Fibroblast of skin of scalp (primary cell): ENCODE measurements around the gene SOX5.
"Not testable (repeated sequence)": the region's sequence is repeated elsewhere in the genome, so short reads cannot be mapped to it uniquely, and the experiment has no call there.

ENCODE experiments used
- DNase-seq: peaks from one replicate; pipeline ENCODE4 v3.0.0-alpha.2; 2013

Gene SOX5

GRCh38 chr12:23752245-23752644 lies 197.2 kb downstream of the SOX5 start:
- DNase-seq, result no peak

GRCh38 chr12:23751641-23752040 lies 197.8 kb downstream of the SOX5 start:
- no peak for DNase-seq

GRCh38 chr12:23750923-23751322 lies 198.5 kb downstream of the SOX5 start:
- DNase-seq, result no peak

GRCh38 chr12:23744696-23745095 lies 204.8 kb downstream of the SOX5 start:
- no peak for DNase-seq

GRCh38 chr12:23742574-23742973 lies 206.9 kb downstream of the SOX5 start:
- DNase-seq, result no peak

GRCh38 chr12:23731493-23731892 lies 218.0 kb downstream of the SOX5 start:
- DNase-seq, result no peak

GRCh38 chr12:23731035-23731434 lies 218.4 kb downstream of the SOX5 start:
- no peak for DNase-seq

GRCh38 chr12:23729359-23729758 lies 220.1 kb downstream of the SOX5 start:
- DNase-seq, result no peak

- no peak for DNase-seq
Observed at GRCh38 chr12:23726646-23727045, 222.8 kb downstream of the SOX5 start.

- DNase-seq, result no peak
Observed at GRCh38 chr12:23722655-23723054, 226.8 kb downstream of the SOX5 start.

GRCh38 chr12:23721268-23721667 lies 228.2 kb downstream of the SOX5 start:
- DNase-seq, result no peak

- DNase-seq, result no peak
Observed at GRCh38 chr12:23719493-23719892, 230.0 kb downstream of the SOX5 start.

- DNase-seq, result not testable (repeated sequence)
Observed at GRCh38 chr12:23710361-23710760, 239.1 kb downstream of the SOX5 start.

- no peak for DNase-seq
Observed at GRCh38 chr12:23708185-23708837, 241.2 kb downstream of the SOX5 start.

GRCh38 chr12:23707270-23707669 lies 242.2 kb downstream of the SOX5 start:
- no peak for DNase-seq

- DNase-seq, result no peak
Observed at GRCh38 chr12:23704992-23705943, 244.2 kb downstream of the SOX5 start.

- DNase-seq, result no peak
Observed at GRCh38 chr12:23703051-23703450, 246.4 kb downstream of the SOX5 start.

GRCh38 chr12:23699031-23699430 lies 250.4 kb downstream of the SOX5 start:
- no peak for DNase-seq

- DNase-seq, result no peak
Observed at GRCh38 chr12:23694920-23695319, 254.6 kb downstream of the SOX5 start.

GRCh38 chr12:23694307-23694706 lies 255.2 kb downstream of the SOX5 start:
- DNase-seq, result no peak

GRCh38 chr12:23687947-23688346 lies 261.5 kb downstream of the SOX5 start:
- no peak for DNase-seq

- no peak for DNase-seq
Observed at GRCh38 chr12:23686095-23686494, 263.4 kb downstream of the SOX5 start.

- no peak for DNase-seq
Observed at GRCh38 chr12:23684121-23684520, 265.3 kb downstream of the SOX5 start.

- no peak for DNase-seq
Observed at GRCh38 chr12:23681237-23681636, 268.2 kb downstream of the SOX5 start.
